Thyroid gland (tissue), 4 donors: ENCODE measurements around the gene CHST2. TPM values are rescaled to one million over a fixed set of nuclear protein-coding genes. Genes with fewer than 3 reads are reported as not detected.

Experiments used
- DNase-seq, 2 donors: peaks; one replicate each; pipeline ENCODE4 v3.0.0-alpha.2; 2019
- H3K27ac ChIP-seq, 3 donors: fragments of 200-600 bp; sonication (generic); 1 replicate in 2 of 3; 2 replicates in 1 of 3; pipeline ENCODE4 v1.5.1; 2016 to 2019; ENCODE audit warnings: mild to moderate bottlenecking in 1 of 3, moderate library complexity in 1 of 3
- H3K27me3 ChIP-seq: fragments of 200-600 bp; sonication (generic); one replicate; pipeline ENCODE4 v1.5.1; 2019
- H3K36me3 ChIP-seq, 2 donors: fragments of 200-600 bp; sonication (generic); one replicate each; pipeline ENCODE4 v1.5.1; 2016 to 2019
- H3K4me1 ChIP-seq, 2 donors: fragments of 200-600 bp; sonication (generic); one replicate each; pipeline ENCODE4 v1.5.1; 2017 to 2019
- H3K4me3 ChIP-seq, 3 donors: fragments of 200-600 bp; sonication (generic); replicated peaks in 1 of 3; 1 replicate in 2 of 3; 2 replicates in 1 of 3; pipeline ENCODE4 v1.5.1; 2016; ENCODE audit warnings: mild to moderate bottlenecking in 1 of 3
- H3K9me3 ChIP-seq: fragments of 200-600 bp; sonication (generic); one replicate; pipeline ENCODE4 v1.5.1; 2017
- CTCF ChIP-seq, 6 experiments: fragments of 200-600 bp in 3 of 6; fragments of 450-650 bp in 3 of 6; sonication (generic) in 3 of 6; IDR thresholded peaks; one replicate each; pipeline ENCODE4 v1.5.1; 2016 to 2019; ENCODE audit warnings: antibody characterized with exemption in 6 of 6, mild to moderate bottlenecking in 2 of 6, inconsistent platforms in 1 of 6, moderate library complexity in 1 of 6
- POLR2A ChIP-seq, 2 donors: fragments of 450-650 bp; IDR thresholded peaks; one replicate each; pipeline ENCODE4 v1.6.1; 2017; ENCODE audit warnings: antibody characterized with exemption in 2 of 2, mild to moderate bottlenecking in 2 of 2, moderate library complexity in 1 of 2
- WGBS, 2 donors: methylation state at CpG; one replicate each; pipeline ENCODE4 v1.1.5; 2017; 5-methylcytosine and 5-hydroxymethylcytosine counted together
- intact Hi-C: fragments of 100-400 bp; cut with DNase I; formaldehyde crosslinking; loops from one replicate; pipeline ENCODE4 v1.15.1; 2023
- total RNA-seq, 4 donors: library from RNA; depleted of rRNA; stranded (reverse); fragments of >200 nt; gene quantifications; one replicate each; pipeline ENCODE4 v1.2.3, GENCODE V29; 2016

Gene CHST2
- total RNA-seq, 4 donors from 2014 or later, result 8.5 to 14.0 (median 12.2) TPM

DNA sequence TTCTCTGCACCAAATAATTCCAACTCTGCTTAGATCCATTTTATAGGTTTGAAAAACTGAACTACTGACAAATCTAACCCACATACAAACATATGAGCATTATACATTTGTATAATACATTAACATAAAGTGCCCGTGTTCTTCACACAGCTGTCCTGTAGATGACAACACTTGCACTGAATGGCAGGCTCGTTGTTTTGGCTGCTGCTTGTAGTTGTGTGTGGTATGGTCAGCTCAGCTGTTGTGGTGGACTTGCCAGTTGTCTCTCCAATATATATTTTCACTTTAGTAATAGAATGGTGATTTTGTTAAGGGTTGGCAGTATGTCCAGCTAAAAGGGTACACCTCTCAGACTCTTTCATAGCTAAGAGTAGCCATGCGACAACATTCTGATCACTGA lies 30.5 kb downstream of the CHST2 start:
- intact Hi-C loops, result no loop called here
- Histone ChIP-seq H3K4me1 (peaks cover 5 to 7% of the 10 kb centered on the region in 2 donors), H3K36me3 (no peaks in the 10 kb centered on the region), H3K9me3 (no peaks in the 10 kb centered on the region), H3K27ac (no peak overlapping the region), H3K4me3 (no peak overlapping the region), H3K27me3 (no peaks in the 10 kb centered on the region)
- TF ChIP-seq POLR2A (IDR thresholded peaks at IDR 0.05), result no peak
- 93 to 98% methylated on average over 3 of the region's 3 CpGs for WGBS, 2 donors
- DNase-seq, result no peak

DNA sequence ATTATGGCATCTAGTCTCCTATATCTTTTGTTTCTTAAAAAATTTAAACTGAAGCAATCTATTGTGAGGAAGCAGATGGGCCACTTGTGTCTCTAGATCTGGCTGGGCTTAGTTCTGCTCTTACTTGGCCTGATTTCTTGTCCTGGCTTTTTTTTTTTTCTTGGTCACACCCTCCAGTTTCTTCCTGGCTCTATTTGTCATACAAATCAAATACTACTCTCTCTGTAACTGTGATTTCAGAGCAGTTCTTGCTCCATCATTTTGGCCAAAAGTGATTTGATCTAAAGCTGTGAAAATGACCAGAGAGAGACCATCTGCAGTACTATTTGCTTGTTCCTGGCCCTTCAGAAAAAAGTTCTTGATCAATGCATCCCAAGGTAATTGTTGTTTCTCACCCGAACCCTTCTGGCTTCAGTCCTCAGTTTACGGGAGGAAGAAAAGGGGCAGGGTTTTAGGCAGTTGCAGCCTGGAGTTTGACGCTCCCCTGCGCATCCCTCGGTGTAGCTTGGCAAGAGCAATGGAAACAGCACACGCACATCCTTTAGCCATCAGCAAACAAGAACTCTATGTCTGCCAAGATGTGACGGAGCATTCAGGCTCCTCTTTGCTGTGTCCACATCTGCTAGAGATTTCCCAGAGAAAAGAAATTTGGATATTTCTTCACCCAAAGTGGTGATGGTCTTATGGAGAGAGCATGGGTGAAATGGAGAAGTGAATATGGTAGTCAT lies 31.6 kb downstream of the CHST2 start:
- Histone ChIP-seq H3K4me3 (no peak overlapping the region), H3K9me3 (no peaks in the 10 kb centered on the region), H3K27ac (no peak overlapping the region), H3K27me3 (no peaks in the 10 kb centered on the region), H3K36me3 (no peaks in the 10 kb centered on the region), H3K4me1 (peaks cover 0 to under 1% of the 10 kb centered on the region in 2 donors)
- TF ChIP-seq CTCF (IDR thresholded peaks at IDR 0.05) (no peak), POLR2A (IDR thresholded peaks at IDR 0.05) (no peak)
- no peak for DNase-seq
- 67 to 70% methylated on average over 7 of the region's 7 CpGs for WGBS, 2 donors
- intact Hi-C loops, result no loop called here

GRCh38 chr3:143152043-143152442 lies 32.5 kb downstream of the CHST2 start:
- H3K9me3 ChIP-seq, result no peaks in the 10 kb centered on the region
- TF ChIP-seq POLR2A (IDR thresholded peaks at IDR 0.05) (no peak), CTCF (IDR thresholded peaks at IDR 0.05) (no peak)
- intact Hi-C loops, result no loop called here
- H3K4me1 ChIP-seq, result no peaks in the 10 kb centered on the region
- 75 to 80% methylated on average over 5 of the region's 5 CpGs for WGBS, 2 donors
- no peaks in the 10 kb centered on the region for H3K27me3 ChIP-seq
- no peak overlapping the region for H3K27ac ChIP-seq
- H3K36me3 ChIP-seq, result no peaks in the 10 kb centered on the region
- no peak for DNase-seq
- H3K4me3 ChIP-seq, result no peak overlapping the region

DNA sequence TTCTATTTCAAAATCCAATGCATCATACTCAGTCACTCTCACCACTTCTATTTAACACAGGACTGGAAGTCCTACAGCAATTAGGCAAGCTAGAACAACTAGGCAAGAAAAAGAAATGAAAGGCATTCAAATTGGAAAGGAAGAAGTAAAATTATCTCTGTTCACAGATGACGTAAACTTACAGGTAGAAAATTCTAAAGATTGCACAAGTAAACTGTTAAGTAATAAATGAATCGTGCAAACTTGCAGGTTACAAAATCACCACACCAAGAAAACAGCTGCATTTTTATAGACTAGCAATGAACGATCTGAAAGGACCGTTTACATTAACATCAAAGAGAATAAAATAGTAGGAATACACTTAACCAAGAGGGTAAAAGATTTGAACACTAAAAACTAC lies 36.2 kb downstream of the CHST2 start:
- TF ChIP-seq CTCF (IDR thresholded peaks at IDR 0.05), result no peak
- no peak for TF ChIP-seq POLR2A (IDR thresholded peaks at IDR 0.05)
- Histone ChIP-seq H3K36me3 (no peaks in the 10 kb centered on the region), H3K4me3 (no peak overlapping the region), H3K9me3 (no peaks in the 10 kb centered on the region), H3K27ac (no peak overlapping the region), H3K27me3 (no peaks in the 10 kb centered on the region), H3K4me1 (peaks cover 0 to 6% of the 10 kb centered on the region in 2 donors)
- intact Hi-C loops, result no loop called here
- DNase-seq, result no peak
- 85 to 88% methylated on average over 4 of the region's 4 CpGs for WGBS, 2 donors

DNA sequence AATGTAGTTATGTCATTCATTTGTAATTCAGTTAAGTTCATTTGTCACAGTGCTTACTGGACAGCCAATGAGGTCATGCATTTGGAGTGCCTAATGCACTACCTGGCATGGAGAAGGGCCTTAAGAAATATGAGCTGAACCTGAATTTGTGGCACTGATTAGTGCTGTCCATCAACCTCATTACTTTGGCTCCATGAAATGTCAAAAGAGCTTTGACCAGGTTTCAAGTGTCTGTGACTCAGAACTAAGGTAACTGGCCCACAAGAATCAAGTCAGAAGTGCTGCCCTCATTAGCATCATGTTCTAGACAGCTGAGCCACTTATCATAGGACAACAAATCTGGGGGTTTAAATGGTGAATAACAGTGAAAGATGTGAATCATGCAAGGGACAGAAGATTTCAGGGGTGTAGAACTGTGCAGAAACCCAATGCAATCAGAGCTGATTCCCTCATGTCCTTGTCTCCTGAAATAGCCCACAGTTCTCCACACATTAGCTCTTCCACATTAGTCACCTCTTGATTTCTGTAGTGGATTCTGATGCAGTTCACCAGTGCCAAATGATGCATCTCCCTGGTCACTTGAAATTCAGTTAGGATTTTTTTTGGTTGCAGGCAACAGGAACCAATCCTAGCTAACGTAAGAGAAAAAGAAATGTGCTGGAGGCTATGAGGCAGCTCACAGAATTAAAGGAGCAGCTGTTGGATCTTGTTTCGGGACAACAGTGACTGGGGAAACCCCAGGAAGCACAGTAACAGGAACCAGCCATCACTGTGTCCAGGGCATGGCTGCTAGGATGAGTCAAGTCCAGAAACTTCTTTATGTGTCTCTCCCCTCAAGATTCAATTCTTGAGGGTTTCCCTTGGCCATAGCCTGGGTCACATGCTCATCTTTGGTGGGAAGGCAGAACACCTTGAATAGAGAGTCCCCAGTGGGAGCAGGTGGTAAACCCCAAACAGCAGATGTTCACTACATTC lies 38.7 kb downstream of the CHST2 start:
- DNase-seq, result peak; percentile 2 to 8
- no peak for TF ChIP-seq CTCF (IDR thresholded peaks at IDR 0.05)
- WGBS, 2 donors, result 12 to 32% methylated on average over 2 of the region's 2 CpGs
- no peak overlapping the region for H3K4me3 ChIP-seq
- no peaks in the 10 kb centered on the region for H3K27me3 ChIP-seq
- no peaks in the 10 kb centered on the region for H3K36me3 ChIP-seq
- intact Hi-C loops, result no loop called here
- H3K27ac ChIP-seq, result no peak overlapping the region
- no peaks in the 10 kb centered on the region for H3K9me3 ChIP-seq
- H3K4me1 ChIP-seq, result peaks cover 0 to 6% of the 10 kb centered on the region in 2 donors
